Mesenchymal stem cell (in vitro differentiated cells and primary cell): Measurements from ENCODE around the gene PRR15L.
A peak's percentile ranks its signal among the peaks of the same experiment; 100 is the strongest.
"Not testable (repeated sequence)": the region's sequence is repeated elsewhere in the genome, so short reads cannot be mapped to it uniquely, and the experiment has no call there.

Experiments
- DNase-seq: peaks from one replicate; pipeline ENCODE4 v3.0.0-alpha.2; 2013
- H2AFZ ChIP-seq: one replicate; pipeline ENCODE4 v1.6.1; 2013; ENCODE audit warnings: low read depth, mild to moderate bottlenecking, control low read depth, inconsistent platforms, low read length, moderate library complexity
- H2AK5ac ChIP-seq: 2 replicates; pipeline ENCODE4 v1.6.1; 2013; ENCODE audit warnings: low read length, moderate library complexity, mild to moderate bottlenecking, inconsistent platforms; ENCODE audit not compliant: severe bottlenecking
- H2BK120ac ChIP-seq: one replicate; pipeline ENCODE4 v1.6.1; 2013; ENCODE audit warnings: low read depth, mild to moderate bottlenecking, inconsistent platforms, low read length, moderate library complexity
- H2BK12ac ChIP-seq, 2 experiments: one replicate each; pipeline ENCODE4 v1.6.1; 2013; ENCODE audit warnings: inconsistent platforms in 2 of 2, low read length in 2 of 2, mild to moderate bottlenecking in 2 of 2, moderate library complexity in 2 of 2, control low read depth in 1 of 2
- H2BK15ac ChIP-seq: one replicate; pipeline ENCODE4 v1.6.1; 2013; ENCODE audit warnings: mild to moderate bottlenecking, low read depth, inconsistent platforms; ENCODE audit not compliant: poor library complexity, severe bottlenecking
- H2BK5ac ChIP-seq: 2 replicates; pipeline ENCODE4 v1.6.1; 2013; ENCODE audit warnings: low read depth, mild to moderate bottlenecking, low read length, control low read depth, inconsistent platforms; ENCODE audit not compliant: poor library complexity, severe bottlenecking
- H3K14ac ChIP-seq, 2 experiments: one replicate each; pipeline ENCODE4 v1.6.1; 2013; ENCODE audit warnings: inconsistent platforms in 2 of 2, low read length in 2 of 2, control low read depth in 1 of 2, mild to moderate bottlenecking in 1 of 2, moderate library complexity in 1 of 2
- H3K18ac ChIP-seq, 2 experiments: one replicate each; pipeline ENCODE4 v1.6.1; 2013; ENCODE audit warnings: inconsistent platforms in 2 of 2, low read length in 2 of 2, control low read depth in 1 of 2, low read depth in 1 of 2, mild to moderate bottlenecking in 1 of 2
- H3K23ac ChIP-seq, 2 experiments: one replicate each; pipeline ENCODE4 v1.6.1; 2013; ENCODE audit warnings: inconsistent platforms in 2 of 2, low read length in 2 of 2, mild to moderate bottlenecking in 2 of 2, moderate library complexity in 2 of 2, control low read depth in 1 of 2
- H3K27ac ChIP-seq: 2 replicates; pipeline ENCODE4 v1.5.1; 2013; ENCODE audit warnings: mild to moderate bottlenecking, moderate library complexity, low read length, control low read depth, inconsistent platforms; ENCODE audit not compliant: poor library complexity, severe bottlenecking
- H3K27me3 ChIP-seq, 2 experiments: 2 replicates each; pipeline versions ENCODE4 v1.6.1 to v1.7.0; 2013; ENCODE audit warnings: low read length in 2 of 2, mild to moderate bottlenecking in 2 of 2, moderate library complexity in 2 of 2, control low read depth in 1 of 2, inconsistent platforms in 1 of 2; ENCODE audit not compliant: control insufficient read depth in 1 of 2, insufficient read depth in 1 of 2
- H3K36me3 ChIP-seq, 2 experiments: 2 replicates each; pipeline versions ENCODE4 v1.6.1 to v1.7.0; 2013; ENCODE audit warnings: low read length in 2 of 2, control low read depth in 1 of 2, inconsistent platforms in 1 of 2, low read depth in 1 of 2, mild to moderate bottlenecking in 1 of 2; ENCODE audit not compliant: insufficient read depth in 2 of 2, control insufficient read depth in 1 of 2
- H3K4ac ChIP-seq, 2 experiments: one replicate each; pipeline ENCODE4 v1.6.1; 2013; ENCODE audit warnings: inconsistent platforms in 2 of 2, low read length in 2 of 2, mild to moderate bottlenecking in 2 of 2, moderate library complexity in 2 of 2, control low read depth in 1 of 2, low read depth in 1 of 2
- H3K4me1 ChIP-seq: 2 replicates; pipeline ENCODE4 v1.6.1; 2013; ENCODE audit warnings: low read depth, low read length, control low read depth; ENCODE audit not compliant: control insufficient read depth, insufficient read depth
- H3K4me2 ChIP-seq: 2 replicates; pipeline ENCODE4 v1.6.1; 2013; ENCODE audit warnings: low read length, mild to moderate bottlenecking, inconsistent platforms; ENCODE audit not compliant: poor library complexity, severe bottlenecking
- H3K4me3 ChIP-seq, 2 experiments: 2 replicates each; pipeline versions ENCODE4 v1.5.1 to v1.7.0; 2013; ENCODE audit warnings: low read length in 2 of 2, mild to moderate bottlenecking in 2 of 2, control low read depth in 1 of 2, low read depth in 1 of 2; ENCODE audit not compliant: insufficient read depth in 1 of 2
- H3K79me1 ChIP-seq: replicated peaks from 2 replicates; pipeline ENCODE4 v1.6.1; 2013; ENCODE audit warnings: mild to moderate bottlenecking, control low read depth, low read length, inconsistent platforms; ENCODE audit not compliant: poor library complexity, severe bottlenecking
- H3K9ac ChIP-seq: 2 replicates; pipeline ENCODE4 v1.7.0; 2013; ENCODE audit warnings: mild to moderate bottlenecking, low read length, moderate library complexity
- H3K9me3 ChIP-seq: 2 replicates; pipeline ENCODE4 v1.7.0; 2013; ENCODE audit warnings: mild to moderate bottlenecking, low read length; ENCODE audit not compliant: control insufficient read depth
- H4K8ac ChIP-seq: one replicate; pipeline ENCODE4 v1.6.1; 2013; ENCODE audit warnings: inconsistent platforms, mild to moderate bottlenecking, low read length, moderate library complexity
- H4K91ac ChIP-seq: one replicate; pipeline ENCODE4 v1.6.1; 2013; ENCODE audit warnings: mild to moderate bottlenecking, low read length, inconsistent platforms
- WGBS: methylation state at CpG from one replicate; pipeline ENCODE4 v1.1.7; 2013; ENCODE audit warnings: mixed read lengths; 5-methylcytosine and 5-hydroxymethylcytosine counted together

The PRR15L gene

DNA sequence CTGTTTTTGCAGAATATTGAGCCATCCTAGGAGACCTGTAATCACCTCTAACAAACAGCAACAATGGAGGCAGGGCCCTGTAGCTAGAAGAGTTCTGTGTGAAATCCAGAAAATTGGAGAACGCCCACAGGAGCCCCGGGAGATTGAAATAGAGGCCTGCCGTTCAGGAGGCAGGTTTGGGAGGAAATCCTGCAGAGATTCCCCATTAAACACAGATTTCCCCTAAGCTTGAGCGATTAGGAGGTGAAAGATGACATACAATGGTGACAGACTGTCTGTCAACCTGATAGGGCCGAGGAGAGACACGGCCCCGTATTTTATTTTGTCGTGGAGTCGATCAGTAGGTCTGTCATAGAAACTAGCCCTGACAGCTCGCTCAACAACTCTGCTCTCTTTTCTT is 31.5 kb upstream of the PRR15L start:
- no peak overlapping the region for H3K23ac ChIP-seq
- peak overlapping the region; percentile 29 for H4K8ac ChIP-seq
- H2AFZ ChIP-seq, result no peak overlapping the region
- no peak overlapping the region for H3K4me3 ChIP-seq
- no peak overlapping the region for H2AK5ac ChIP-seq
- no peak overlapping the region for H3K4me2 ChIP-seq
- H2BK5ac ChIP-seq, result no peak overlapping the region
- H3K27me3 ChIP-seq, result peaks cover 0 to 1% of the 10 kb centered on the region in 2 experiments
- H2BK15ac ChIP-seq, result no peak overlapping the region
- H4K91ac ChIP-seq, result no peak overlapping the region
- no peaks in the 10 kb centered on the region for H3K79me1 ChIP-seq
- peaks cover 0 to 1% of the 10 kb centered on the region in 2 experiments for H3K36me3 ChIP-seq
- no peak for DNase-seq
- no peak overlapping the region for H3K4ac ChIP-seq
- H3K27ac ChIP-seq, result no peak overlapping the region
- H3K18ac ChIP-seq, result no peak overlapping the region
- H2BK120ac ChIP-seq, result no peak overlapping the region
- no peak overlapping the region for H3K14ac ChIP-seq
- H2BK12ac ChIP-seq, result no peak overlapping the region
- H3K9ac ChIP-seq, result no peak overlapping the region
- no peaks in the 10 kb centered on the region for H3K9me3 ChIP-seq
- WGBS, result 87% methylated on average over 10 of the region's 10 CpGs
- H3K4me1 ChIP-seq, result peaks cover 18% of the 10 kb centered on the region

DNA sequence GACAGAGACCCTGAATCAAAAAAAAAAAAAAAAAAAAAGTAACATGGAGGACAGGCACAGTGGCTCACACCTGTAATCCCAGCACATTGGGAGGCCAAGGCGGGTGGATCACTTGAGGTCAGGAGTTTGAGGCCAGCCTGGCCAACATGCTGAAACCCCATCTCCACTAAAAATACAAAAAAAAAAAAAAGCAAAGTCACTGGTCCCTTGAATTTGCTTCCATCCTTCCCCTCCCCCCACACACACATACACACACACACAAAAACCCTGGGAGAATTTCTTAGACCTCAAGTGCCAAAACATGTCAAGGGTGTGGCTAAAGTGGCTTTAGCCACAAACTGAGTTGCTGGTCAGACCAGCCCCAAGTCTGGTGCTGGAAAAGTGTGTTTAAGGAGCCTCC is 30.8 kb upstream of the PRR15L start:
- H2AFZ ChIP-seq, H2BK120ac ChIP-seq, H3K4ac ChIP-seq, H2BK12ac ChIP-seq, H3K36me3 ChIP-seq, H3K4me2 ChIP-seq, H3K14ac ChIP-seq, DNase-seq, H3K18ac ChIP-seq, H2BK15ac ChIP-seq, H4K91ac ChIP-seq, H3K4me3 ChIP-seq, H3K23ac ChIP-seq, H2BK5ac ChIP-seq, H3K9ac ChIP-seq, H4K8ac ChIP-seq, H3K9me3 ChIP-seq, H3K79me1 ChIP-seq, H3K27ac ChIP-seq, H3K27me3 ChIP-seq: not testable (repeated sequence)
- peaks cover 18% of the 10 kb centered on the region for H3K4me1 ChIP-seq
- H2AK5ac ChIP-seq, result peak overlapping the region; percentile 38
- 100% methylated on average over 1 of the region's 1 CpG for WGBS

DNA sequence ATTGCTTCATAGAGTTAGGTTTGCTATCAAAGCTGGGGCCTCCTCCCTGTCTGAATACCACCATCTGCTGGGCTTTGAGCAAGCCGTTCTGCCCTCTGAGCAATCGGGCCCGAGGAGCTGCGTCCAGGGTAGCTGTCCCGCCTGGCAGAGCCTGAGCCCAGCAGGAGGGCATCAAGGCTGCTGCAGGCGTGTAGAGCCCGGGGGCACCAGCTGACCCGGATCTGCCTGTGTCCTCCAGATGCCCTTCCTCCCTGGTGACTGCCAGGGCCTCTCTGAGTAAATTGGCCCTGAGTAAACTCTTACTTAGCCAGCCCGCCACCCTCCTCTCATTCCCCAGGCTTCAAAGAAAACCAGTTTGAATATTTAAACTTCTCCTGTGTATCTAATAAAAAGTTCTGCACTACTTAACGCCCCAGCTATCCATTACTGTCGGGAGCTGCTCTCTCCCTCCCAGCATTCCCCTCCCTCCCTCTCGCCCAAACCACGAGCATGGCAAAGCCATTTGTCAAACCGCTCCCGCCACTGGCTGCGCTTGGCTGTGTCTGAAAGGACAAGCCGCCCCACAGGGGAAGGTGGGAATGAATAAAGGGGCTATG is 29.7 kb upstream of the PRR15L start:
- H2BK5ac ChIP-seq, result no peak overlapping the region
- no peak overlapping the region for H2AFZ ChIP-seq
- H2BK12ac ChIP-seq, result no peak overlapping the region
- H3K79me1 ChIP-seq, result no peaks in the 10 kb centered on the region
- H3K4me2 ChIP-seq, result no peak overlapping the region
- WGBS, result 38% methylated on average over 17 of the region's 17 CpGs
- H2AK5ac ChIP-seq, result no peak overlapping the region
- no peak overlapping the region for H3K9ac ChIP-seq
- H3K18ac ChIP-seq, result peak overlapping the region in 1 of 2 experiments; percentile 17
- peak overlapping the region; percentile 31 for H3K27ac ChIP-seq
- H3K14ac ChIP-seq, result peak overlapping the region in 1 of 2 experiments; percentile 1
- H3K36me3 ChIP-seq, result peaks cover 11 to 17% of the 10 kb centered on the region in 2 experiments
- no peak overlapping the region for H3K4me3 ChIP-seq
- no peak overlapping the region for H3K23ac ChIP-seq
- no peak for DNase-seq
- no peaks in the 10 kb centered on the region for H3K27me3 ChIP-seq
- H4K91ac ChIP-seq, result peak overlapping the region; percentile 80
- H2BK15ac ChIP-seq, result no peak overlapping the region
- no peak overlapping the region for H3K4ac ChIP-seq
- no peak overlapping the region for H2BK120ac ChIP-seq
- H3K4me1 ChIP-seq, result peaks cover 18% of the 10 kb centered on the region
- H3K9me3 ChIP-seq, result no peaks in the 10 kb centered on the region
- H4K8ac ChIP-seq, result peak overlapping the region; percentile 59

DNA sequence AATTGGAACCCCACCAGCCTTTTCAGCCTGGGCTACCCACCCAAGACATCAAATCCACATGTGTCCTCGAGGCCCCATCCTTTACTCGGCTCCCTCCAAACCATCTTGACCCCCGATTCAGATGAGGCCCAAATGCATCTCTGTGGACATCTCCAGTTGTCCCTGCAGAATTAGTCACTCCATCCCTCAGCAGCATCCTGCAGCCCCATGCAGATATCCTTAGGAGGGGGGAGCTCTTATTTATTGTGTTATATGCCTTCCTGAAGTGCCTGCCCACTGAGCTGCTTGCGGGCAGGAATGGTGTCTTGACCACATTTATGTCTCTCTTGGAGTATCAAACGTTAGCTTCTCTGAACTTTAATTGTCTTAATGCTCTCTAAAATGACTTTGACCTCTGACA is 28.8 kb upstream of the PRR15L start:
- Histone ChIP-seq H3K4me1 (peaks cover 18% of the 10 kb centered on the region), H3K9ac (no peak overlapping the region), H3K18ac (no peak overlapping the region), H3K4me3 (no peak overlapping the region), H2BK120ac (no peak overlapping the region), H2BK5ac (no peak overlapping the region), H4K8ac (no peak overlapping the region), H3K27me3 (no peaks in the 10 kb centered on the region), H3K4me2 (no peak overlapping the region), H3K23ac (peak overlapping the region in 1 of 2 experiments; percentile 19), H4K91ac (no peak overlapping the region), H3K4ac (no peak overlapping the region), H2AFZ (no peak overlapping the region), H3K36me3 (peaks cover 20 to 25% of the 10 kb centered on the region in 2 experiments), H2BK12ac (no peak overlapping the region), H2BK15ac (no peak overlapping the region), H3K79me1 (no peaks in the 10 kb centered on the region), H3K9me3 (no peaks in the 10 kb centered on the region), H2AK5ac (peak overlapping the region; percentile 58), H3K14ac (no peak overlapping the region), H3K27ac (no peak overlapping the region)
- no peak for DNase-seq
- 92% methylated on average over 3 of the region's 5 CpGs for WGBS
